ENCODE data around the gene CDC14A. TPM values are rescaled to one million over a fixed set of nuclear protein-coding genes. Genes with fewer than 3 reads are reported as not detected.
"Not testable (repeated sequence)": the region's sequence is repeated elsewhere in the genome, so short reads cannot be mapped to it uniquely, and the experiment has no call there.

The CDC14A gene
- total and polyA plus RNA-seq, 2 of the 8 experiments (the other 6 are each of a cell fraction or from before 2014, with no cell fraction given): 3.2 to 8.9 TPM

- DNase-seq (ENCODE audit: low read depth in 1 of 2, low spot score in 2 of 2); H3K4me2 ChIP-seq (ENCODE audit: insufficient read depth in 1 of 2, low read depth in 2 of 2, low read length in 2 of 2): not testable (repeated sequence)
These were observed 14.4 kb upstream of the CDC14A start for GRCh38 chr1:100337878-100338277.

GRCh38 chr1:100339735-100340134 is 12.6 kb upstream of the CDC14A start:
- CTCF ChIA-PET (ENCODE audit: partially characterized antibody): interaction anchor here (0.9 to 1.6 kb wide), 2 partner anchors 9 to 18 kb away, joined by 3 to 8 read pairs; no protein-coding TSS in a partner anchor
- POLR2A ChIA-PET (ENCODE audit: partially characterized antibody): interaction anchor here (2.1 kb wide), 1 partner anchor 12 kb away, joined by 6 read pairs; the partner anchor contains the start of gene CDC14A
- not testable (repeated sequence) for H3K36me3 ChIP-seq (ENCODE audit: control insufficient read depth in 2 of 4, insufficient read depth in 4 of 4, low read length in 3 of 4); H3K18ac ChIP-seq (ENCODE audit: extremely low read depth, low read length); H2BK15ac ChIP-seq (ENCODE audit: low read length); H3K79me1 ChIP-seq (ENCODE audit: low read depth, low read length); FAIRE-seq; H3K4ac ChIP-seq (replicated peaks; ENCODE audit: insufficient read length, low read depth, low read length); H4K5ac ChIP-seq (ENCODE audit: insufficient read length, low read depth, low read length); H3K4me3 ChIP-seq (ENCODE audit: extremely low read depth in 1 of 4, insufficient read depth in 2 of 4, low read depth in 3 of 4, low read length in 4 of 4); H2BK20ac ChIP-seq (ENCODE audit: low read length); H3K23ac ChIP-seq (ENCODE audit: insufficient read length); H3K79me2 ChIP-seq (ENCODE audit: control insufficient read depth in 1 of 2, insufficient read depth in 2 of 2, low read length in 2 of 2); H3K27me3 ChIP-seq (replicated peaks in 1 of 4; ENCODE audit: control insufficient read depth in 3 of 4, extremely low read depth in 1 of 4, insufficient read depth in 3 of 4, low read length in 3 of 4); H2AFZ ChIP-seq (ENCODE audit: low read length); H3K9me3 ChIP-seq (ENCODE audit: insufficient read depth in 2 of 2, low read depth in 1 of 2, low read length in 1 of 2); H2BK120ac ChIP-seq (replicated peaks; ENCODE audit: low read depth, low read length); H2BK5ac ChIP-seq (ENCODE audit: low read depth, low read length); H3K9ac ChIP-seq (replicated peaks in 1 of 4; ENCODE audit: extremely low read depth in 1 of 4, low read depth in 3 of 4, low read length in 3 of 4); H2AK5ac ChIP-seq (ENCODE audit: low read depth, low read length); H3K4me2 ChIP-seq (ENCODE audit: insufficient read depth in 1 of 2, low read depth in 2 of 2, low read length in 2 of 2); DNase-seq (ENCODE audit: low read depth in 1 of 2, low spot score in 2 of 2); H3K27ac ChIP-seq (ENCODE audit: low read depth, low read length); H3K23me2 ChIP-seq (ENCODE audit: low read depth, low read length); H4K91ac ChIP-seq (replicated peaks; ENCODE audit: insufficient read length, low read length); H3K4me1 ChIP-seq (replicated peaks in 1 of 4; ENCODE audit: control insufficient read depth in 3 of 4, insufficient read depth in 4 of 4, low read length in 3 of 4); H4K8ac ChIP-seq (ENCODE audit: extremely low read depth, insufficient read depth, low read length); H4K20me1 ChIP-seq (replicated peaks in 1 of 2; ENCODE audit: control insufficient read depth in 1 of 2, insufficient read depth in 2 of 2, low read length in 2 of 2); H3K56ac ChIP-seq (replicated peaks; ENCODE audit: insufficient read length, low read depth, low read length); H3K14ac ChIP-seq (ENCODE audit: insufficient read length); H2BK12ac ChIP-seq (ENCODE audit: low read depth, low read length)
- 88% methylated on average over 6 of the region's 6 CpGs; no CpG with 5 or more reads in 1 of the 2 experiments for WGBS, 2 experiments (ENCODE audit: extremely low coverage in 1 of 2, insufficient coverage in 1 of 2, insufficient read length in 1 of 2, insufficient replicate concordance in 2 of 2, low coverage in 1 of 2, low lambda C conversion rate in 2 of 2, missing lambda C conversion rate in 1 of 2)

More at GRCh38 chr1:100337878-100338277, 14.4 kb upstream of the CDC14A start:
- H3K4me3 ChIP-seq (ENCODE audit: extremely low read depth in 1 of 4, insufficient read depth in 2 of 4, low read depth in 3 of 4, low read length in 4 of 4); H3K18ac ChIP-seq (ENCODE audit: extremely low read depth, low read length); FAIRE-seq; H3K23me2 ChIP-seq (ENCODE audit: low read depth, low read length); H3K27ac ChIP-seq (ENCODE audit: low read depth, low read length); H3K79me1 ChIP-seq (ENCODE audit: low read depth, low read length); H3K27me3 ChIP-seq (replicated peaks in 1 of 4; ENCODE audit: control insufficient read depth in 3 of 4, extremely low read depth in 1 of 4, insufficient read depth in 3 of 4, low read length in 3 of 4); H2BK15ac ChIP-seq (ENCODE audit: low read length); H3K23ac ChIP-seq (ENCODE audit: insufficient read length); H3K36me3 ChIP-seq (ENCODE audit: control insufficient read depth in 2 of 4, insufficient read depth in 4 of 4, low read length in 3 of 4); CTCF ChIA-PET (ENCODE audit: partially characterized antibody); H2AK5ac ChIP-seq (ENCODE audit: low read depth, low read length); H4K20me1 ChIP-seq (replicated peaks in 1 of 2; ENCODE audit: control insufficient read depth in 1 of 2, insufficient read depth in 2 of 2, low read length in 2 of 2); H2BK5ac ChIP-seq (ENCODE audit: low read depth, low read length); H2BK20ac ChIP-seq (ENCODE audit: low read length); H3K14ac ChIP-seq (ENCODE audit: insufficient read length); H4K5ac ChIP-seq (ENCODE audit: insufficient read length, low read depth, low read length); H3K56ac ChIP-seq (replicated peaks; ENCODE audit: insufficient read length, low read depth, low read length); H2AFZ ChIP-seq (ENCODE audit: low read length); H3K9ac ChIP-seq (replicated peaks in 1 of 4; ENCODE audit: extremely low read depth in 1 of 4, low read depth in 3 of 4, low read length in 3 of 4); H2BK120ac ChIP-seq (replicated peaks; ENCODE audit: low read depth, low read length); H3K4me1 ChIP-seq (replicated peaks in 1 of 4; ENCODE audit: control insufficient read depth in 3 of 4, insufficient read depth in 4 of 4, low read length in 3 of 4); H4K8ac ChIP-seq (ENCODE audit: extremely low read depth, insufficient read depth, low read length); H2BK12ac ChIP-seq (ENCODE audit: low read depth, low read length); H4K91ac ChIP-seq (replicated peaks; ENCODE audit: insufficient read length, low read length); H3K4ac ChIP-seq (replicated peaks; ENCODE audit: insufficient read length, low read depth, low read length); H3K9me3 ChIP-seq (ENCODE audit: insufficient read depth in 2 of 2, low read depth in 1 of 2, low read length in 1 of 2); H3K79me2 ChIP-seq (ENCODE audit: control insufficient read depth in 1 of 2, insufficient read depth in 2 of 2, low read length in 2 of 2): not testable (repeated sequence)
- POLR2A ChIA-PET (ENCODE audit: partially characterized antibody): interaction anchor here (1.3 to 2.1 kb wide), 2 partner anchors 11 to 14 kb away, joined by 3 to 6 read pairs; partner anchors contain the start of gene CDC14A
- 100% methylated on average over 3 of the region's 5 CpGs; no CpG with 5 or more reads in 1 of the 2 experiments for WGBS, 2 experiments (ENCODE audit: extremely low coverage in 1 of 2, insufficient coverage in 1 of 2, insufficient read length in 1 of 2, insufficient replicate concordance in 2 of 2, low coverage in 1 of 2, low lambda C conversion rate in 2 of 2, missing lambda C conversion rate in 1 of 2)

Measured in H1 (cell line).